Body of pancreas (tissue), 4 donors: ENCODE measurements around the gene SH3BP4. TPM values are rescaled to one million over a fixed set of nuclear protein-coding genes. Genes with fewer than 3 reads are reported as not detected.

Experiments
- ATAC-seq: fragments of 150-250 bp; one replicate; pipeline ENCODE4 v1.9.1; 2016
- DNase-seq, 4 donors: peaks; one replicate each; pipeline ENCODE4 v3.0.0-alpha.2; 2019
- H3K27ac ChIP-seq, 4 donors: fragments of 200-600 bp; sonication (generic); 1 replicate in 3 of 4; 2 replicates in 1 of 4; pipeline versions ENCODE4 v1.5.1 to v1.6.1; 2016 to 2019; ENCODE audit warnings: mild to moderate bottlenecking in 1 of 4, mixed read lengths in 1 of 4, moderate library complexity in 1 of 4
- H3K27me3 ChIP-seq, 2 donors: fragments of 200-600 bp; sonication (generic); one replicate each; pipeline ENCODE4 v1.6.0; 2016; ENCODE audit warnings: mild to moderate bottlenecking in 1 of 2
- H3K36me3 ChIP-seq, 2 donors: fragments of 200-600 bp; sonication (generic); replicated peaks in 1 of 2; 2 replicates each; pipeline ENCODE4 v1.5.1; 2016; ENCODE audit warnings: low read depth in 2 of 2; ENCODE audit not compliant: insufficient read depth in 1 of 2
- H3K4me1 ChIP-seq: fragments of 200-600 bp; sonication (generic); one replicate; pipeline ENCODE4 v1.6.0; 2016
- H3K4me3 ChIP-seq, 2 donors: fragments of 200-600 bp; sonication (generic); 1 replicate in 1 of 2; 2 replicates in 1 of 2; pipeline ENCODE4 v1.5.1; 2016 to 2019
- H3K9me3 ChIP-seq, 3 donors: fragments of 200-600 bp; sonication (generic); 1 replicate in 2 of 3; 2 replicates in 1 of 3; pipeline ENCODE4 v1.5.1; 2016
- POLR2A ChIP-seq, 3 donors: fragments of 450-650 bp; IDR thresholded peaks; one replicate each; pipeline ENCODE4 v1.6.1; 2016; ENCODE audit warnings: antibody characterized with exemption in 3 of 3, mild to moderate bottlenecking in 2 of 3
- WGBS, 2 donors: methylation state at CpG; one replicate each; pipeline ENCODE4 v1.1.5; 2017; 5-methylcytosine and 5-hydroxymethylcytosine counted together
- intact Hi-C: fragments of 100-400 bp; cut with DNase I; formaldehyde crosslinking; loops from one replicate; pipeline ENCODE4 v1.15.1; 2023
- total RNA-seq, 2 donors: library from RNA; depleted of rRNA; stranded (reverse); fragments of >200 nt; gene quantifications; one replicate each; pipeline ENCODE4 v1.1.0, GENCODE V29; 2016
- TF ChIP-seq, protein P1 (sequence below), 7 experiments: fragments of 450-650 bp in 4 of 7; fragments of 200-600 bp in 3 of 7; sonication (generic) in 3 of 7; IDR thresholded peaks; one replicate each; pipeline ENCODE4 v1.5.1; 2016 to 2019; ENCODE audit warnings: antibody characterized with exemption in 7 of 7

SH3BP4 gene
- total RNA-seq, 2 donors from 2014 or later: 62.6 to 71.9 TPM

GRCh38 chr2:235031686-235032373 is 80.0 kb downstream of the SH3BP4 start:
- WGBS, 2 donors: 65 to 75% methylated on average over 6 to 15 of the region's 16 CpGs
- Histone ChIP-seq H3K4me3 (no peak overlapping the region), H3K36me3 (peaks cover 0 to 2% of the 10 kb centered on the region in 2 donors), H3K4me1 (peaks cover 36% of the 10 kb centered on the region), H3K27ac (peak overlapping the region in 1 of 4 donors; percentile 23), H3K9me3 (no peaks in the 10 kb centered on the region), H3K27me3 (no peaks in the 10 kb centered on the region)
- ATAC-seq (no peak), DNase-seq (no peak)
- TF ChIP-seq, protein P1, sequence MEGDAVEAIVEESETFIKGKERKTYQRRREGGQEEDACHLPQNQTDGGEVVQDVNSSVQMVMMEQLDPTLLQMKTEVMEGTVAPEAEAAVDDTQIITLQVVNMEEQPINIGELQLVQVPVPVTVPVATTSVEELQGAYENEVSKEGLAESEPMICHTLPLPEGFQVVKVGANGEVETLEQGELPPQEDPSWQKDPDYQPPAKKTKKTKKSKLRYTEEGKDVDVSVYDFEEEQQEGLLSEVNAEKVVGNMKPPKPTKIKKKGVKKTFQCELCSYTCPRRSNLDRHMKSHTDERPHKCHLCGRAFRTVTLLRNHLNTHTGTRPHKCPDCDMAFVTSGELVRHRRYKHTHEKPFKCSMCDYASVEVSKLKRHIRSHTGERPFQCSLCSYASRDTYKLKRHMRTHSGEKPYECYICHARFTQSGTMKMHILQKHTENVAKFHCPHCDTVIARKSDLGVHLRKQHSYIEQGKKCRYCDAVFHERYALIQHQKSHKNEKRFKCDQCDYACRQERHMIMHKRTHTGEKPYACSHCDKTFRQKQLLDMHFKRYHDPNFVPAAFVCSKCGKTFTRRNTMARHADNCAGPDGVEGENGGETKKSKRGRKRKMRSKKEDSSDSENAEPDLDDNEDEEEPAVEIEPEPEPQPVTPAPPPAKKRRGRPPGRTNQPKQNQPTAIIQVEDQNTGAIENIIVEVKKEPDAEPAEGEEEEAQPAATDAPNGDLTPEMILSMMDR (IDR thresholded peaks at IDR 0.05): no peak
- no peak for TF ChIP-seq POLR2A (IDR thresholded peaks at IDR 0.05)
- intact Hi-C loops: loop anchor here (10.0 kb wide), 1 partner anchor 67 kb away; no protein-coding TSS in a partner anchor

DNA sequence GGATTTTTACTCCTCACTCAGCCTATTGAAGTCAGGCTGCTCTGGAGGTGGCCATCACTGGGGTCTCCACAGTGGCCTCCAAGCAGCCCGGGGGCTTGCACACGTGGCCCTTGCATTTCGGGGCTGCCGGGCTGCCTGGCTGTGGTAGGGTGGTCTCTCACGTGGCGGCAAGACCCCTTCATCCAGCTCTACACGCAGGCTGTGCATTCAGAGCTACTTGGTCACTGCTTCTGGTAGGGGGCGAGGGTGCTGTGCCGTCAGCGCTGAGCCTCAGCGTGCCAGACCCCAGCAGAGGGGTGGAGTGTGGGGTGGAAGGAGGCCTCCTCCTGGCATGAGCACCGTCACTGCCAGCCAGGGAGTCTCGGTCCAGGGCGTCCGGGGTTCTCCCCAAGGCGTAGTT is 80.6 kb downstream of the SH3BP4 start:
- ATAC-seq (no peak), DNase-seq (no peak)
- peaks cover 31% of the 10 kb centered on the region for H3K4me1 ChIP-seq
- intact Hi-C loops: loop anchor here (10.0 kb wide), 1 partner anchor 68 kb away; no protein-coding TSS in a partner anchor
- TF ChIP-seq POLR2A (IDR thresholded peaks at IDR 0.05): no peak
- TF ChIP-seq, protein P1 (IDR thresholded peaks at IDR 0.05): no peak
- peak overlapping the region in 2 of 4 donors; percentile 1 to 7 for H3K27ac ChIP-seq
- H3K27me3 ChIP-seq: no peaks in the 10 kb centered on the region
- no peak overlapping the region for H3K4me3 ChIP-seq
- 91% methylated on average over 13 to 15 of the region's 16 CpGs for WGBS, 2 donors
- peaks cover 0 to 2% of the 10 kb centered on the region in 2 donors for H3K36me3 ChIP-seq
- H3K9me3 ChIP-seq: no peaks in the 10 kb centered on the region

GRCh38 chr2:235032949-235033348 is 81.1 kb downstream of the SH3BP4 start:
- no peak for DNase-seq
- Histone ChIP-seq H3K27me3 (no peaks in the 10 kb centered on the region), H3K4me1 (peaks cover 26% of the 10 kb centered on the region), H3K27ac (peak overlapping the region in 1 of 4 donors; percentile 7), H3K36me3 (peaks cover 0 to 2% of the 10 kb centered on the region in 2 donors), H3K4me3 (no peak overlapping the region), H3K9me3 (no peaks in the 10 kb centered on the region)
- 88% methylated on average over 9 to 10 of the region's 10 CpGs for WGBS, 2 donors
- no peak for ATAC-seq
- intact Hi-C loops: loop anchor here (10.0 kb wide), 1 partner anchor 68 kb away; no protein-coding TSS in a partner anchor
- TF ChIP-seq, protein P1 (IDR thresholded peaks at IDR 0.05): no peak
- TF ChIP-seq POLR2A (IDR thresholded peaks at IDR 0.05): no peak

DNA sequence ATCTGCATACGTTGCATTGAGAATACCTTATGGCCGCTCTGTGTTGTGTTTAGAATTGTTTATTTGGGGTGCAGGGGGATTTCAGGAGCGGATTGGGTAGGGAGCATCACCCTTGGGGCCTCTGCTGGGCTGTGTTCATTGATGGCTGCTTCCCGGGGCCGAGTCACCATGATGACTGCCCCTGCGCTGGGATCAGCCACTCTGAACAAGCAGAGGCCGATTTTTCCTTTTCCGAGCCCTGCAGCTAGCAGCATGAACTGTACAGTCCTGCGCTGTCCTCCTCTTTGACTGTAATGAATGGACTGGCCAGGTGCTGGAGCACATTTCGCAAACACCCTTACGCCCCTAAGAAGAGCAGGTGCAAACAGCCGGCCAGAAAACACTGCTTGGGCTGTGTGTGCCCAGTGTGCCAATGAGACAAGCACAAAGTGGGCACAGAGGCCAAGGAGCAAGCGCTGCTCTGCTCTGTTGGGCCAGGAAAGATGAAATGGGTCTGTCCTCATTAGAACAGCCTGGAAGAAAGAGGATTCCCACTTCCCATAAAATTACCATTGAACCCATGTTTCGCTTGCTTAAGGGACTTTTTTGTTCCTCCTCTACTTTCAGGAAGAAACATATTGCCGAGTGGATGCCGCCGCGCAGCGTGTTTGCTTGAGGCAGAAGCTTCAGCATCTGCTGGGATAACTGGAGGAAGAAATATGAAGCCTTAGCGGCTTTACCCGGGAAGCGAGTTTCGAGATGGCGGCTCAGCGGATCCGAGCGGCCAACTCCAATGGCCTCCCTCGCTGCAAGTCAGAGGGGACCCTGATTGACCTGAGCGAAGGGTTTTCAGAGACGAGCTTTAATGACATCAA is 82.7 kb downstream of the SH3BP4 start:
- TF ChIP-seq, protein P1 (IDR thresholded peaks at IDR 0.05): no peak
- no peak for TF ChIP-seq POLR2A (IDR thresholded peaks at IDR 0.05)
- Histone ChIP-seq H3K27me3 (no peaks in the 10 kb centered on the region), H3K27ac (peak overlapping the region in 1 of 4 donors; percentile 16), H3K9me3 (no peaks in the 10 kb centered on the region), H3K36me3 (peaks cover 0 to 5% of the 10 kb centered on the region in 2 donors), H3K4me3 (no peak overlapping the region), H3K4me1 (peaks cover 12% of the 10 kb centered on the region)
- no peak for DNase-seq
- 89 to 92% methylated on average over 26 to 30 of the region's 30 CpGs for WGBS, 2 donors
- ATAC-seq: no peak
- intact Hi-C loops: loop anchor here (10.0 kb wide), 1 partner anchor 70 kb away; no protein-coding TSS in a partner anchor
